B cell (primary cell): ENCODE measurements around the gene ADGRA1. TPM values are rescaled to one million over a fixed set of nuclear protein-coding genes. Genes with fewer than 3 reads are reported as not detected.

Experiments
- ATAC-seq: fragments of 200-7000 bp; cut with Tn5 transposase; one replicate; pipeline ENCODE4 v1.10.0; 2021; ENCODE audit warnings: low read depth, mild to moderate bottlenecking, moderate number of reproducible peaks, moderate library complexity
- CTCF ChIA-PET: fragments of 350-600 bp; sonication (Branson Sonifier 250); formaldehyde crosslinking; loops from one replicate; lab custom pipeline; 2021; ENCODE audit warnings: antibody characterized with exemption, inconsistent platforms; lab: Charles Lee
- POLR2A ChIA-PET: fragments of 350-600 bp; sonication (Branson Sonifier 250); formaldehyde crosslinking; loops from one replicate; lab custom pipeline; 2021; ENCODE audit warnings: antibody characterized with exemption; lab: Charles Lee
- DNase-seq: peaks from one replicate; pipeline ENCODE4 v3.0.0; 2013
- H2AFZ ChIP-seq: 2 replicates; pipeline ENCODE4 v1.6.1; 2012; ENCODE audit warnings: mild to moderate bottlenecking, low read depth, low read length; ENCODE audit not compliant: insufficient read depth, poor library complexity, severe bottlenecking
- H3K27ac ChIP-seq, 2 donors: 1 replicate in 1 of 2; 2 replicates in 1 of 2; pipeline ENCODE4 v1.5.1; 2012 to 2013; ENCODE audit warnings: low read length in 2 of 2, mild to moderate bottlenecking in 2 of 2, moderate library complexity in 1 of 2
- H3K27me3 ChIP-seq, 4 experiments: fragments of 200-600 bp in 1 of 4; sonication (generic) in 1 of 4; replicated peaks in 1 of 4; 1 replicate in 2 of 4; 2 replicates in 2 of 4; pipeline versions ENCODE4 v1.6.1 to v1.7.0; 2013 to 2016; ENCODE audit warnings: low read length in 3 of 4, mild to moderate bottlenecking in 2 of 4, mixed read lengths in 1 of 4, moderate library complexity in 1 of 4; ENCODE audit not compliant: insufficient read depth in 4 of 4, control insufficient read depth in 3 of 4; ENCODE audit errors: control extremely low read depth in 1 of 4
- H3K36me3 ChIP-seq, 2 experiments: replicated peaks in 1 of 2; 1 replicate in 1 of 2; 2 replicates in 1 of 2; pipeline versions ENCODE4 v1.6.1 to v1.7.1; 2013; ENCODE audit warnings: low read length in 1 of 2; ENCODE audit not compliant: insufficient read depth in 2 of 2, control insufficient read depth in 1 of 2; ENCODE audit errors: control extremely low read depth in 1 of 2, extremely low read depth in 1 of 2
- H3K4me1 ChIP-seq, 2 donors: fragments of 200-600 bp in 1 of 2; sonication (generic) in 1 of 2; 1 replicate in 1 of 2; 2 replicates in 1 of 2; pipeline versions ENCODE4 v1.5.1 to v1.6.1; 2013 to 2017; ENCODE audit warnings: low read length in 2 of 2; ENCODE audit not compliant: control insufficient read depth in 2 of 2, insufficient read depth in 2 of 2
- H3K4me2 ChIP-seq: replicated peaks from 2 replicates; pipeline ENCODE3; 2012; ENCODE audit warnings: mild to moderate bottlenecking, low read depth, low read length; ENCODE audit not compliant: poor library complexity, severe bottlenecking
- H3K4me3 ChIP-seq, 5 experiments: fragments of 200-600 bp in 1 of 5; sonication (generic) in 1 of 5; 1 replicate in 3 of 5; 2 replicates in 2 of 5; pipeline versions ENCODE4 v1.5.1 to v1.7.0; 2011 to 2016; ENCODE audit warnings: low read length in 4 of 5, mild to moderate bottlenecking in 4 of 5, low read depth in 2 of 5, control low read depth in 1 of 5, moderate library complexity in 1 of 5; ENCODE audit not compliant: insufficient read depth in 1 of 5; ENCODE audit errors: control extremely low read depth in 1 of 5, extremely low read depth in 1 of 5
- H3K79me2 ChIP-seq: fragments of 200-600 bp; sonication (generic); one replicate; pipeline ENCODE4 v1.6.0; 2016; ENCODE audit warnings: low read length; ENCODE audit not compliant: control insufficient read depth, insufficient read depth
- H3K9ac ChIP-seq: fragments of 200-600 bp; sonication (generic); 2 replicates; pipeline ENCODE4 v1.6.1; 2017; ENCODE audit warnings: mild to moderate bottlenecking, low read length, moderate library complexity
- H3K9me3 ChIP-seq, 3 donors: one replicate each; pipeline versions ENCODE4 v1.6.1 to v1.7.1; 2013; ENCODE audit warnings: low read length in 2 of 3; ENCODE audit not compliant: control insufficient read depth in 2 of 3, insufficient read depth in 1 of 3; ENCODE audit errors: control extremely low read depth in 1 of 3
- H4K20me1 ChIP-seq: 2 replicates; pipeline ENCODE4 v1.6.0; 2012; ENCODE audit warnings: mild to moderate bottlenecking, low read length; ENCODE audit not compliant: insufficient read depth, control insufficient read depth, poor library complexity, severe bottlenecking
- H3K27ac Mint-ChIP-seq: one replicate; pipeline ENCODE4 v1.8.0; 2021; ENCODE audit warnings: mixed read lengths
- H3K27me3 Mint-ChIP-seq: one replicate; pipeline ENCODE4 v1.8.0; 2021; ENCODE audit warnings: mixed read lengths
- H3K4me1 Mint-ChIP-seq: one replicate; pipeline ENCODE4 v1.8.0; 2021; ENCODE audit warnings: mixed read lengths
- H3K4me3 Mint-ChIP-seq: one replicate; pipeline ENCODE4 v1.8.0; 2021; ENCODE audit warnings: mixed read lengths
- H3K9me3 Mint-ChIP-seq: one replicate; pipeline ENCODE4 v1.8.0; 2022; ENCODE audit warnings: mixed read lengths; ENCODE audit not compliant: insufficient read depth
- CTCF ChIP-seq: fragments of 200-600 bp; IDR thresholded peaks from one replicate; pipeline ENCODE4 v1.8.0; 2022; ENCODE audit warnings: antibody characterized with exemption, mild to moderate bottlenecking
- EZH2 ChIP-seq: IDR thresholded peaks from 2 replicates; pipeline ENCODE4 v1.6.1; 2012; ENCODE audit warnings: borderline replicate concordance, low read depth, mild to moderate bottlenecking, moderate library complexity, low read length; ENCODE audit not compliant: insufficient read depth, poor library complexity, severe bottlenecking
- WGBS: methylation state at CpG from one replicate; pipeline ENCODE4 v1.1.5; 2013; ENCODE audit warnings: missing lambda C conversion rate; ENCODE audit not compliant: insufficient coverage; 5-methylcytosine and 5-hydroxymethylcytosine counted together
- intact Hi-C: fragments of 100-400 bp; cut with micrococcal nuclease; formaldehyde crosslinking; loops from one replicate; pipeline ENCODE4 v1.10.0; 2022
- polyA plus RNA-seq: library from polyadenylated mRNA; depleted of rRNA; stranded (reverse); fragments of >200 nt; gene quantifications from 2 replicates; pipeline ENCODE4 v1.2.3, GENCODE V29; 2012
- total RNA-seq, 2 donors: library from RNA; stranded (reverse); fragments of 120-200 nt in 1 of 2; gene quantifications; 1 replicate in 1 of 2; 2 replicates in 1 of 2; pipeline versions ENCODE4 v1.2.3 to v1.2.4, GENCODE V29; 2013 to 2022

Gene ADGRA1
- total and polyA plus RNA-seq, 2 donors (not counting 1 experiment from before 2014, with no cell fraction given), result not detected

GRCh38 chr10:133166828-133167692 is 79.3 kb downstream of the ADGRA1 start:
- intact Hi-C loops, result no loop called here
- Histone ChIP-seq H2AFZ (no peak overlapping the region), H3K27ac (no peak overlapping the region), H3K9ac (no peak overlapping the region), H3K4me3 (no peak overlapping the region), H3K9me3 (peaks cover 0 to 18% (median 0%) of the 10 kb centered on the region in 3 donors), H3K79me2 (no peaks in the 10 kb centered on the region), H3K4me1 (no peaks in the 10 kb centered on the region), H3K36me3 (no peaks in the 10 kb centered on the region), H4K20me1 (no peaks in the 10 kb centered on the region), H3K27me3 (peaks cover 0 to 14% (median 0%) of the 10 kb centered on the region in 4 experiments), H3K4me2 (no peak overlapping the region)
- no peaks in the 10 kb centered on the region for H3K4me1 Mint-ChIP-seq
- DNase-seq (no peak), ATAC-seq (no peak)
- H3K4me3 Mint-ChIP-seq, result no peak overlapping the region
- ChIA-PET CTCF (no interaction called here), POLR2A (no interaction called here)
- H3K27ac Mint-ChIP-seq, result no peak overlapping the region
- WGBS, result 96% methylated on average over 61 of the region's 66 CpGs
- peaks cover 16% of the 10 kb centered on the region for H3K27me3 Mint-ChIP-seq
- peaks cover 3% of the 10 kb centered on the region for H3K9me3 Mint-ChIP-seq
- TF ChIP-seq EZH2, result no peak
- no peak for TF ChIP-seq CTCF
